OCI-LY7 (cell line): ENCODE results near the gene VCL.

Experiments
- EZH2phosphoT487 ChIP-seq: fragments of 200-600 bp; sonication (generic); IDR thresholded peaks from 2 replicates; pipeline ENCODE4 v1.6.1; 2018; ENCODE audit warnings: low read depth, borderline replicate concordance, mild to moderate bottlenecking, mixed run types, antibody characterized with exemption, low read length, moderate library complexity, mixed read lengths
- TF ChIP-seq, protein P1 (sequence below): fragments of 200-600 bp; sonication (generic); conservative IDR thresholded peaks from 2 replicates; pipeline ENCODE4 v1.5.1; 2014; ENCODE audit warnings: mild to moderate bottlenecking, antibody characterized with exemption, low read length, moderate library complexity, mixed read lengths

DNA sequence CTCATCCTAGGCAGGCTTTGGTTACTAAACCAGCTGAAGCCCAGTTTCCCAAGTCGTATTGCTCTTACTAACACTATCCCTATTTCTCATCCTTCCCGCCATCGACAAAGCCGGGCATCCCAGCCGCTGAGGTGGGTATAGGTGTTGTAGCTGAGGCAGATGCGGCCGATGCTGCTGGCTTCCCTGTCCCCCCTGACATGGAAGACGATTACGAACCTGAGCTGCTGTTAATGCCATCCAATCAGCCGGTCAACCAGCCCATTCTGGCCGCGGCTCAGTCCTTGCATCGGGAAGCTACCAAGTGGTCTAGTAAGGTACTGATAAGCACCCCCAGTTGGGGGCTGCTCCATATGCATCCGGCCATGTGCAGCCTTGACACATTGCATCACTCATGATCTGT is 113.9 kb downstream of the VCL start:
- TF ChIP-seq, protein P1, sequence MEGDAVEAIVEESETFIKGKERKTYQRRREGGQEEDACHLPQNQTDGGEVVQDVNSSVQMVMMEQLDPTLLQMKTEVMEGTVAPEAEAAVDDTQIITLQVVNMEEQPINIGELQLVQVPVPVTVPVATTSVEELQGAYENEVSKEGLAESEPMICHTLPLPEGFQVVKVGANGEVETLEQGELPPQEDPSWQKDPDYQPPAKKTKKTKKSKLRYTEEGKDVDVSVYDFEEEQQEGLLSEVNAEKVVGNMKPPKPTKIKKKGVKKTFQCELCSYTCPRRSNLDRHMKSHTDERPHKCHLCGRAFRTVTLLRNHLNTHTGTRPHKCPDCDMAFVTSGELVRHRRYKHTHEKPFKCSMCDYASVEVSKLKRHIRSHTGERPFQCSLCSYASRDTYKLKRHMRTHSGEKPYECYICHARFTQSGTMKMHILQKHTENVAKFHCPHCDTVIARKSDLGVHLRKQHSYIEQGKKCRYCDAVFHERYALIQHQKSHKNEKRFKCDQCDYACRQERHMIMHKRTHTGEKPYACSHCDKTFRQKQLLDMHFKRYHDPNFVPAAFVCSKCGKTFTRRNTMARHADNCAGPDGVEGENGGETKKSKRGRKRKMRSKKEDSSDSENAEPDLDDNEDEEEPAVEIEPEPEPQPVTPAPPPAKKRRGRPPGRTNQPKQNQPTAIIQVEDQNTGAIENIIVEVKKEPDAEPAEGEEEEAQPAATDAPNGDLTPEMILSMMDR, result no peak
- TF ChIP-seq EZH2phosphoT487, result no peak
